PFSK-1 (cell line): ENCODE data around the gene FGD6.

Experiments used
- FOXP2 ChIP-seq: optimal IDR thresholded peaks from 2 replicates; pipeline ENCODE3; 2011; ENCODE audit warnings: borderline replicate concordance, control low read depth, inconsistent platforms; ENCODE audit not compliant: insufficient read depth; ENCODE audit errors: extremely low read length, extremely low read depth
- POLR2AphosphoS5 ChIP-seq: IDR thresholded peaks from 2 replicates; pipeline ENCODE4 v1.6.1; 2012; ENCODE audit warnings: low read depth, mild to moderate bottlenecking, control low read depth, low read length, moderate library complexity
- REST ChIP-seq, 2 experiments: IDR thresholded peaks; 2 replicates each; pipeline versions ENCODE4 v1.6.1 to v1.8.0; 2011 to 2012; ENCODE audit warnings: low read depth in 2 of 2, low read length in 2 of 2, control low read depth in 1 of 2, inconsistent platforms in 1 of 2, mild to moderate bottlenecking in 1 of 2, moderate library complexity in 1 of 2; ENCODE audit not compliant: insufficient read depth in 1 of 2
- SIN3A ChIP-seq: IDR thresholded peaks from 2 replicates; pipeline ENCODE4 v1.6.1; 2012; ENCODE audit warnings: mild to moderate bottlenecking, low read length, moderate library complexity, borderline replicate concordance; ENCODE audit not compliant: insufficient read depth
- TAF1 ChIP-seq: IDR thresholded peaks from 2 replicates; pipeline ENCODE4 v1.6.1; 2012; ENCODE audit warnings: low read length, control low read depth, borderline replicate concordance; ENCODE audit not compliant: insufficient read depth

- TF ChIP-seq REST (IDR thresholded peaks at IDR 0.05; ENCODE audit: insufficient read depth in 1 of 2, low read depth in 2 of 2, low read length in 2 of 2): no peak
- TF ChIP-seq POLR2AphosphoS5: no peak
- no peak for TF ChIP-seq TAF1
- no peak for TF ChIP-seq SIN3A
- no peak for TF ChIP-seq FOXP2
Observed at GRCh38 chr12:95187865-95188415, 29.3 kb downstream of the FGD6 start.
